Neural crest cell (in vitro differentiated cells): ENCODE measurements around the gene MINDY4. TPM values are rescaled to one million over a fixed set of nuclear protein-coding genes. Genes with fewer than 3 reads are reported as not detected.
A peak's percentile ranks its signal among the peaks of the same experiment; 100 is the strongest.

ENCODE experiments used
- DNase-seq: peaks from one replicate; pipeline ENCODE4 v3.0.0; 2021; ENCODE audit warnings: low read depth, mixed read lengths, low spot score
- H3K27ac Mint-ChIP-seq: one replicate; pipeline ENCODE4 v1.8.0; 2021; ENCODE audit warnings: mild to moderate bottlenecking, mixed read lengths; ENCODE audit not compliant: unreplicated experiment
- H3K27me3 Mint-ChIP-seq: 2 replicates; pipeline ENCODE4 v1.8.0; 2021; ENCODE audit warnings: low read depth, mild to moderate bottlenecking, mixed read lengths
- H3K36me3 Mint-ChIP-seq: 2 replicates; pipeline ENCODE4 v1.8.0; 2021; ENCODE audit warnings: low read depth, mild to moderate bottlenecking, mixed read lengths
- H3K4me1 Mint-ChIP-seq: 2 replicates; pipeline ENCODE4 v1.8.0; 2021; ENCODE audit warnings: mixed read lengths
- H3K4me3 Mint-ChIP-seq: one replicate; pipeline ENCODE4 v1.8.0; 2021; ENCODE audit warnings: mild to moderate bottlenecking, mixed read lengths
- H3K9me3 Mint-ChIP-seq: 2 replicates; pipeline ENCODE4 v1.8.0; 2021; ENCODE audit warnings: mixed read lengths
- CTCF ChIP-seq: fragments of 200-600 bp; sonication (generic); conservative IDR thresholded peaks from 2 replicates; pipeline ENCODE4 v1.5.0; 2021; ENCODE audit warnings: antibody characterized with exemption, mild to moderate bottlenecking
- total RNA-seq: library from RNA; stranded (reverse); gene quantifications from 2 replicates; pipeline ENCODE4 v1.2.1, GENCODE V29; 2021

MINDY4 gene
- total RNA-seq, 1 donor from 2014 or later: 9.2 TPM

GRCh38 chr7:30920021-30920583, 148.9 kb downstream of the MINDY4 start:
- TF ChIP-seq CTCF: no peak
- no peaks in the 10 kb centered on the region for H3K9me3 Mint-ChIP-seq
- H3K4me3 Mint-ChIP-seq: no peak overlapping the region
- no peaks in the 10 kb centered on the region for H3K27me3 Mint-ChIP-seq
- no peaks in the 10 kb centered on the region for H3K36me3 Mint-ChIP-seq
- H3K4me1 Mint-ChIP-seq: peaks cover 13% of the 10 kb centered on the region
- peak overlapping the region; percentile 28 for H3K27ac Mint-ChIP-seq
- no peak for DNase-seq

- no peaks in the 10 kb centered on the region for H3K27me3 Mint-ChIP-seq
- TF ChIP-seq CTCF: no peak
- no peak overlapping the region for H3K27ac Mint-ChIP-seq
- no peaks in the 10 kb centered on the region for H3K36me3 Mint-ChIP-seq
- H3K9me3 Mint-ChIP-seq: no peaks in the 10 kb centered on the region
- peaks cover 13% of the 10 kb centered on the region for H3K4me1 Mint-ChIP-seq
- H3K4me3 Mint-ChIP-seq: no peak overlapping the region
- no peak for DNase-seq
These were observed 149.6 kb downstream of the MINDY4 start for GRCh38 chr7:30920584-30921539.

GRCh38 chr7:30921540-30922401, 150.6 kb downstream of the MINDY4 start:
- Mint-ChIP-seq H3K4me1 (peaks cover 10% of the 10 kb centered on the region), H3K27me3 (no peaks in the 10 kb centered on the region), H3K4me3 (no peak overlapping the region), H3K9me3 (no peaks in the 10 kb centered on the region), H3K36me3 (no peaks in the 10 kb centered on the region), H3K27ac (no peak overlapping the region)
- no peak for TF ChIP-seq CTCF
- no peak for DNase-seq

GRCh38 chr7:30922596-30922995, 151.4 kb downstream of the MINDY4 start:
- Mint-ChIP-seq H3K4me3 (no peak overlapping the region), H3K4me1 (peaks cover 1% of the 10 kb centered on the region), H3K36me3 (no peaks in the 10 kb centered on the region), H3K27me3 (no peaks in the 10 kb centered on the region), H3K9me3 (no peaks in the 10 kb centered on the region), H3K27ac (no peak overlapping the region)
- DNase-seq: no peak
- TF ChIP-seq CTCF: no peak

GRCh38 chr7:30923009-30923773, 152.0 kb downstream of the MINDY4 start:
- no peaks in the 10 kb centered on the region for H3K36me3 Mint-ChIP-seq
- no peak overlapping the region for H3K4me3 Mint-ChIP-seq
- no peaks in the 10 kb centered on the region for H3K9me3 Mint-ChIP-seq
- no peaks in the 10 kb centered on the region for H3K4me1 Mint-ChIP-seq
- no peak for TF ChIP-seq CTCF
- no peaks in the 10 kb centered on the region for H3K27me3 Mint-ChIP-seq
- H3K27ac Mint-ChIP-seq: no peak overlapping the region
- no peak for DNase-seq
